ENCODE measurements around the gene GHR. TPM values are rescaled to one million over a fixed set of nuclear protein-coding genes. Genes with fewer than 3 reads are reported as not detected.
"Not testable (repeated sequence)": the region's sequence is repeated elsewhere in the genome, so short reads cannot be mapped to it uniquely, and the experiment has no call there.

Gene GHR
- total RNA-seq, 2 donors from 2014 or later = 5.7 to 12.9 TPM

GRCh38 chr5:42655982-42656650 is 232.9 kb downstream of the GHR start:
- DNase-seq (no peak), ATAC-seq (no peak)
- intact Hi-C loops (cut with DNase I) = no loop called here
- 62% methylated on average over 3 of the region's 3 CpGs for WGBS, 2 donors
- no peak overlapping the region for H3K4me3 ChIP-seq
- TF ChIP-seq POLR2A (IDR thresholded peaks at IDR 0.05) = no peak
- TF ChIP-seq CTCF (IDR thresholded peaks at IDR 0.05) = no peak
- no peak overlapping the region for H3K27ac ChIP-seq
- H3K4me1 ChIP-seq = no peaks in the 10 kb centered on the region
- no peaks in the 10 kb centered on the region for H3K27me3 ChIP-seq
- H3K9me3 ChIP-seq = no peaks in the 10 kb centered on the region
- H3K36me3 ChIP-seq (replicated peaks in 1 of 2; ENCODE audit: insufficient read depth in 1 of 2, low read depth in 2 of 2) = no peaks in the 10 kb centered on the region

GRCh38 chr5:42656651-42657015 is 233.4 kb downstream of the GHR start:
- no peak for ATAC-seq
- Histone ChIP-seq H3K9me3 (no peaks in the 10 kb centered on the region), H3K36me3 (replicated peaks in 1 of 2; ENCODE audit: insufficient read depth in 1 of 2, low read depth in 2 of 2) (no peaks in the 10 kb centered on the region), H3K27ac (no peak overlapping the region), H3K4me1 (no peaks in the 10 kb centered on the region), H3K4me3 (no peak overlapping the region), H3K27me3 (no peaks in the 10 kb centered on the region)
- DNase-seq = no peak
- TF ChIP-seq CTCF (IDR thresholded peaks at IDR 0.05) (peak in 4 of 7 experiments; percentile 19 to 29 (median 26)), POLR2A (IDR thresholded peaks at IDR 0.05) (no peak)
- intact Hi-C loops (cut with DNase I) = no loop called here

- H3K27me3 ChIP-seq; DNase-seq; H3K9me3 ChIP-seq; H3K4me3 ChIP-seq; ATAC-seq; H3K4me1 ChIP-seq; H3K36me3 ChIP-seq (replicated peaks in 1 of 2; ENCODE audit: insufficient read depth in 1 of 2, low read depth in 2 of 2); H3K27ac ChIP-seq; intact Hi-C loops (cut with DNase I): not testable (repeated sequence)
- 39 to 80% methylated on average over 1 to 3 of the region's 13 CpGs for WGBS, 2 donors
Measured at GRCh38 chr5:42659869-42660268, 236.6 kb downstream of the GHR start.

- Histone ChIP-seq H3K4me3 (no peak overlapping the region), H3K4me1 (no peaks in the 10 kb centered on the region), H3K27ac (no peak overlapping the region), H3K27me3 (no peaks in the 10 kb centered on the region), H3K36me3 (replicated peaks in 1 of 2; ENCODE audit: insufficient read depth in 1 of 2, low read depth in 2 of 2) (no peaks in the 10 kb centered on the region), H3K9me3 (peaks cover 0 to 7% (median 0%) of the 10 kb centered on the region in 3 donors)
- DNase-seq (no peak), ATAC-seq (no peak)
- intact Hi-C loops (cut with DNase I) = no loop called here
- 81 to 85% methylated on average over 3 of the region's 3 CpGs for WGBS, 2 donors
- TF ChIP-seq POLR2A (IDR thresholded peaks at IDR 0.05) (no peak), CTCF (IDR thresholded peaks at IDR 0.05) (no peak)
Measured at GRCh38 chr5:42665857-42666256, 242.6 kb downstream of the GHR start.

GRCh38 chr5:42666869-42667268 is 243.6 kb downstream of the GHR start:
- intact Hi-C loops (cut with DNase I) = no loop called here
- Histone ChIP-seq H3K27ac (no peak overlapping the region), H3K4me1 (no peaks in the 10 kb centered on the region), H3K27me3 (no peaks in the 10 kb centered on the region), H3K9me3 (peaks cover 0 to 7% (median 0%) of the 10 kb centered on the region in 3 donors), H3K36me3 (replicated peaks in 1 of 2; ENCODE audit: insufficient read depth in 1 of 2, low read depth in 2 of 2) (no peaks in the 10 kb centered on the region), H3K4me3 (no peak overlapping the region)
- ATAC-seq (no peak), DNase-seq (no peak)
- WGBS, 2 donors = 57 to 63% methylated on average over 3 of the region's 3 CpGs
- TF ChIP-seq CTCF (IDR thresholded peaks at IDR 0.05) = no peak
- TF ChIP-seq POLR2A (IDR thresholded peaks at IDR 0.05) = no peak
